HL-60/S4 (cell line): ENCODE measurements around the gene ATG4C.

Source experiments
- in situ Hi-C: fragments of 300-500 bp; cut with MboI; formaldehyde crosslinking; loops from 2 replicates; pipeline ENCODE4 v1.14.3; 2022; ENCODE audit warnings: low sequenced_read_pairs

ATG4C gene

DNA sequence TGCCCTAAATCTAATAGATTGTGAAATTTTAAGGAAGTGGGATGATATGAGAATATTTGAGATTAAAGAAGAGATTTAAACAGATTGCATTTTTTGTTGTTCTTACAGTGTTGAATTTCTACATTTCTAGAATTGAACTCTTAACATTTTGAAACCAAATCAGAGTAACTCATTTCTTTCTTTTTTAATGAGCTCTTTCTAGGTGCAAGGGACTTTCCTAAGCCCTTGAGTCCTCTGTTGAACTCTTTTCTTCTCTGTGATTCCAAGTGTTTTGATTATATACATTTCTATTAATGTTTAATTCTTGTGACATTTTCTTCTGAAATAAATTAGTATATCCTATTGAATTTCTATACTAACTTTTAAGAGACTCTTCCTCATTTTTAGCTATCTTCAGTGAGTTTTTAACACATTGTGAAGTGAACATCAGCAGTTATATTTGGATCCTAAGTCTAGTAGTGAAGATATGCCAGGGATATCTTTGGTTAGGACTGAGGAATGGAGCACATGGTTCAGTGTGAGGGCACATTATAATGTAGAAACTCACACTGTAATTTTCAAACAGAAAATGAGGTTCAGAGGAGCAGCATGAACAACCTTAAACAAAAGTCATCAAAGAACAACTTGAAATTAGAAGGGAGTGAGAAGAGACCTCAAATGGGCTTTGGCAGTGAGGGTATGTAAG lies 53.1 kb downstream of the ATG4C start:
- in situ Hi-C loops, result no loop called here

DNA sequence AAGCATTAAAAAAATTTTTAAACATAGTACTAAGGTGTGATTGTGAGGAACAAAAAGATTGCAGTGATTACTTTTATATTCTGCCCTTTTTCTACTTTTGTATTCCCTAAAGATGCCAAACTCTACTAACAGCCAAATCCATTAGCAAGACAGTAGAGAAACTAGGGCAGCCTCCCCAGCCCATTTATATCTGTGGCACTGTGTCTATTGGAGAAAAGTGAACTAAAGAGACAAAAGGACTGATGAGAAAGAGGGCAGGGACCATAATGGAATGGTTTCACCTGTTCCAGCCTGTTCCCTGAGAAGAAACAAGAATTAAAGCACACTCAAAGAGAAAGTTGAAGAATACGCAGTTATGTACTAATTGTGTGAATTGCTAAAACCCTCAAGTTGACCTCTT lies 56.6 kb downstream of the ATG4C start:
- in situ Hi-C loops, result no loop called here

DNA sequence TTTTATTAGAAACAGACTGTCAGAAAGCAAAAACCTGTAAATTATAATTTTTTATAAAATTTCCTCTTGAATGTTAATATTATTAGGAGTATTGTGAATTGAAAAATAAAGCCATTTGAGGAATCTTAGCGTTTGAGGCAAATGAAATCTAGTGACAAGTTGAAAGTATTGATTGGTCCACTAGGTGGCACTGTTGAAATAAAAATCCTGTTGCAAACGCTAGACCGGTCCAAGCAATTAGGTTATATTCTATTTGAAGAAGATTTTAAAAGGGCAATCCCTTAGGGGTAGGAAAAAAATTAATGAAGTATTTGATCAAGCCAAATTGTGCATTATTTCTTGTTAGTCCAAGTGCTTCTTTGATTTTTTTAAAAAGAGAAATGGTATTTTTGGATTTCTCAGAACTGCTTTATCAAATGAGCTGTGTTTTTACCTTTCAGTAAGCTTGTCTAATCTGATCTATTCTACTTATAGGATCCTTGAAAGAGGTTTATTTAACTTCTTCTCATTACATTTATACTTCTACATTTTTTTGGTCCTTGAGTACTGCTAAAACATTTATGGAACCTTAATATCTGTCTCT lies 57.7 kb downstream of the ATG4C start:
- in situ Hi-C loops, result no loop called here

DNA sequence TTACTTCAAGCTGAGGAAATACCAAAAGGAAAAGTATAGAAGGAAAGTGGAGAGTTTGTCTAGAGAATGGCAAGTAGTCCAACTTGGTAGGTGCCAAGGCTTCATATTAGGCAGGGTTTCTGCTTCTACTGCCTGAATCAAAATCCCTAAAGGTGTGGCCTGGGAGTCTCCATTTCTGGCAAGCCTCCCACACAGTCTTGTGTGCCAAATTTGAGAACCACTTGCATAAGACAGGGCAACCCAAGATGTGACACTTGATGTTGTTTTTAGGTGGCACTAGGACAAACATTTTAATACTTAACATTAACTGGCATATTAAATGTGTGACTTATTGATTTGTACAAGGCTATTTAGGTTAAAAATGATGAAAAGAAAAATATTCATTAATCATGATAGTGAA lies 60.1 kb downstream of the ATG4C start:
- in situ Hi-C loops, result no loop called here

DNA sequence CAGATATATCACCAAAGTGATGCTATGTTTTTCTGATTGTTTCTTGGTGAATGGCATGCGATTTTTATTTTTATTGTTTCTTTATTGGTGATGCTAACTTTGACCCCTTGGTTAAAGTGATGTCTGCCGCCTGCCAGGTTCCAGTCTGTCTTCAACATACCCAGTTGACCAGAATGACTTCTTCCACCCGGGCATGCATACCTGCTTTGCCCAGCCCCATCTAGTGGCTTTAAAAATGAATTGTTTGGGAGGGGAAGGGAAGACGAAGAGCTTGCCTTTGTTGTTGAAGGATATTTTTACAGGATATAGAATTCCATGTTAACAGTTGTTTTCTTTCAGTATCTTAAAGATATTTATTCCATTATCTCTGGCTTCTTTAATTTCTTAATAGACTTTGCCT lies 65.1 kb downstream of the ATG4C start:
- in situ Hi-C loops, result no loop called here

DNA sequence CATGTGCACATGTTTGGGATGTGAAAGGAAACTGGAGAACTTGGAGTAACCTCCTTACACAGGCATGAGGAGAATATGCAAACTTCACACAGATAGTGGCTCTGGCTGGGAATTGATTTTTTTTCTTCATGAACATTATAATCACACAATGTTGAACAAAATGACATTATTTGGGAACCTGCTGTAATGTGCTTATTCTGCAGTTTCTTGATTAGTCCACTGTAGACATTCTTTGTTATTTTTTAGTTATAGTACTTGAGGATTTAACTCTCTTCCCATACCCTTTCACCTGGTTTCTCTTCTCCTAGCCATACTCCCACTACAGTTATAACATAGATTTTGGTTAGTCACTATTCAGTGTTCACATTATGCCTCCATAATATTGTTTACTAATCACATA lies 68.3 kb downstream of the ATG4C start:
- in situ Hi-C loops, result no loop called here

DNA sequence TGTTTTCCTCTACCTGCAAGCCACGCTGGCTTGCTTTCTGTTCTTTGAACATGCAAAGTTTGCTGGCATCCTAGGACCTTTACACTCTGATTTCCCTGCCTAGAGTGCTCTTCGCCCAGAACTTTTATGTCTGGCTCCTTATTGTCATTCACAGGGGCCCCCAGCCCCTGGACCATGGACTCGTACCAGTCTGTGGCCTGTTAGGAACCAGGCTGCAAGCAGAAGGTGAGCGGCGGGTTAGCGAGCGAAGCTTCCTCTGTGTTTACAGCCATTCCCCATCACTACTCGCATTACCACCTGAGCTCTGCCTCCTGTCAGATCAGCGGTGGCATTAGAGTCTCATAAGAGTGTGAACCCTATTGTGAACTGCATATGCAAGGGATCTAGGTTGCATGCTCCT lies 73.0 kb downstream of the ATG4C start:
- in situ Hi-C loops, result no loop called here

DNA sequence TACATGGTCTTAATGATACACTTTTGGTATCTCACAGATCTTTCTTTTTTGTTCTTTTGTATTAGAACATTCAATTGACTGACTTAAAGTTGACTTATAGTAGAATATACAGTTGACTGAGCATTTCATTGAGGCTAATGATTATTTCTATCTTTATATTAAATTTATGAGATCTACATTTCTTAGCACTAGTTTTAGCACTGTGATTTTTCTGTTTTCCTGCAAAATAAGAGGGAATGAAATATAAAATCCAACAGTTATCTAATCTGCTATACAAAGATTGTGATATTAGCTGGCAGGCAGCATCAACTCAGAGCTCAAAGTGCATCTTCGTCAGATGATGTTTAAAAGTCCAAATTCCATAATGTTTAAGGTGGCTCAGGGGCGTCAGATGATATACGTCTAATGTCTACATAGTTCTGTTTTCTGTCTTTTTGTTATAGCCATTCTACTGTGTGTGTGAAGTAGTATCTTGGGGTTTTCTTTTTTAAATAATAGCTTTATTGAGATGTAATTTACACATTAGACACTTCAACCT lies 85.4 kb downstream of the ATG4C start:
- in situ Hi-C loops, result no loop called here

DNA sequence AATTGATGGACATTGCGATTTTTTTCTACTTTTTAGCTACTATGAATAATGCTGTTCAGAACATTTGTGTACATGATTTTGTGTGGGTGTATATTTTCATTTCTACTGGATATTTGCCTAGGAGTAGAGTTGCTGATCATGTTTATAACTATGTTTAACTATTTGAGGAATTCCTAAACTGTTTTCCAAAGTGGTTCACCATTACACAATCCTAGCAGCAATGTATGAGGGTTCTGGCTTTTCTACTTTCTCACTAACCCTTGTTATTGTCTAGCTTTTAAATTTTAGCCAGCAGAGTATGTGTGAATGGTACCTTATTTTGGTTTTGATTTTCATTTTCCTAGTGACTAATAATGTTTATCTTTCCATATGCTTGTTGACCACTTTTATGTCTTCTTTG lies 86.2 kb downstream of the ATG4C start:
- in situ Hi-C loops, result no loop called here

DNA sequence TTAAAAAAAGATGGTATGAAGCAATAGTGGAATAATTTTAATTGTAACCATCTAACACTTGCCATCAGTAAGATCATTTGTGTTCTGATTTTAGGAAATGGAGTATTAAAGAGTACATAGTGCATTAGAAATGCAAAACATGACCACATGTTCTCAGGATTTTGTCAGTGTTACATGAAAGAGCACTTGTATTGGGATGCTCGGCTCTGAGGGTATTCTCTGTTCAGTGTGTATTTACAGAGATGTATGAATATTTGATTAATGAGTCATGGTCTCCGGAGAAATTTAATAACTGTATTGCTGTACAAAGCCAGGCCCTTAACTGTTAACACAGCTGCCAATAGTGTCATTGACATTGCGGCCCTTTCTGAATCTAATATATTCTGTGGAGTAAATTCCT lies 91.7 kb downstream of the ATG4C start:
- in situ Hi-C loops, result no loop called here

DNA sequence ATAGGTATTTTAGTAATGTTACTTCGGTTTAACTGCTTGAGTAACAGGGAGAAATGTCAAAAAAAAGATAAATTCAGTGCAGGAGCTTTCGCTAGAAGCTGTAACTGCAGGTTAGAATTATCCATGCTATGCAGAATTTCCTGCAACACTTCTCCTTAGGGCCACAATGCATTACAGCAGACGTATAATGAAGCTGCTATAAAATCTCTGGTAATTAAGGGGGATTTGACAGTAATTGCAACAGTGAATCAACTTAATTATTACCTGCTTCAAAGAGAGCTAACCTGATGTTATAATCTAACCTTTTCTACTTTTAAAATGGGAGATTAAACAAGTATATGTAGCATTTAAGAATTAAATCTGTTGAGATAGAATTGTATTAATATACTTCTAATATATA lies 92.6 kb downstream of the ATG4C start:
- in situ Hi-C loops, result no loop called here

DNA sequence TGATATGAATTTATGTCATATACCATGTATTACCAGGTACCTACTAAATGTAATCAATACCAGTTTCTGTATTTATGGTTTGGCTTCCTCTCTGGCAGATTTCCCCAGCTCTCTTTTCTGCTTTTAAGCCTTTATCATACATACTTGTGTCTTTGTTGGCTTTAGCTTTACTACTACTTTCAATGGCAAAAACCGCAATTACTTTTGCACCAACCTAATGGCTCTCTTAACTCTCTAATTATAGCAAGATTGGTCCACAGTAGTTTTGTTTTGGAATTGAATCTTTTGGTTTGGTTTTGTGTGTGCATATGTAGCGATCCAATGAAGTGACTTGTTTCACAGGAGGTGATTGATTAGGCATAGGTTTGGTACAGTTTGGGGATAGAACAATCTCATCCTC lies 93.6 kb downstream of the ATG4C start:
- in situ Hi-C loops, result no loop called here

DNA sequence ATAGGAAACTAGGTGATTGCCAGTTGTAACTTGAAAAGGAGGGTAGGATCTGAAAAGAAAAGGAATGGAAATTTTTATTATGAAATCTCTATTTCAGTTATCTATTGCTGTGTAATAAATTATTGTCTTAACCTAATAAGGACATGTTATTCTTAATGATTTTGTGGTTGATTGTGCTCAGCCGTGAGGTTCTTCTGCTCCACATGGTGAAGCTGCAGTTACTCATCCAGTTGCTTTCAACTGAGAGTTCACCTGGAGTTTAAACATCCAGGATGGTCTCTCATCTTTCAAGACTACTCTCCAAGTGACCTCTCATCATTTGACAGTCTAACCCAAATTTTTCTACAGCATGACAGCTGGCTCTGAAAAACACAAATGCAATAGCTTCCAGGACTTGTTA lies 96.0 kb downstream of the ATG4C start:
- in situ Hi-C loops, result no loop called here

DNA sequence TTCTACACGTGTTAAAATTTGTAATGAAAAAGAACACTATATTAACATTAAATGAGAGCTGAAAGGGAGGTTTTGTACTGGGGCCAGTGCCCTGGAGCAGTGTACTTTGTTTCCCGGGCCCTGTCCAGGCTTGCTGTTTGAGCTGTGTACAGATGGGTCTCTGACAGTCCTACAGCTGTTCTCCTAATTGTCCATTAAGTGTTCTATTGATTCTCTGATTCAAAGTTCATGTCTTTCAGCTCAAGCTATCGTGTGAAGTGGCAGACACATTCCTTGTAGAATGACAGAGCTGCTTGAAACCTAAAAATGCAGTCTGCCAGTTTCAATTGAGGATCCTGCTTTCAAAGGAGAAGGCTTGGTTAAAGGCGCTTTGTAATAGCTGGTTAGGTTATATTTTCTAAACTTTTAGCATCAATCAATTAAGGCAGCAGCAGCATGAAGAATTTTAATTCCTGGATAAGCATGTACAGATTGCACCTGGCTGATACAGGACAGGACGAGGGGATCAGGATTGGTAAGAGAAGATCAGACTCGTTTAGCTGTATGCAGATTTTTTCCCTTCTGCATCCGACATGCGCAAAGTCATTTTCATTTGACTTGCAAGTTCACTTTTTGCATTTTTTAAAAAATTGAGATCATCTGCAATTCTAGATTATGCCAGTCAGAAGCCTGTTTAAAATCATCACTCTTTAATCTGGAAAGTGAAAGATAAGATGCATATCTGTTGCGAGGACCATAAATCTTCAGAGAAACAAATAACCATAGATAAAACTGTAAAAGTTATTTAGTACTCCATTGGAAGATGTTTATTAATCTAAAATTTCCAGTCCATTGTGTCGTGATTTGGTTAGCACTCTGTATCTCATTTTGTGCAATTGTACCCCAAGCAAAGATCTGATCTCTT lies 98.5 kb downstream of the ATG4C start:
- in situ Hi-C loops, result no loop called here

DNA sequence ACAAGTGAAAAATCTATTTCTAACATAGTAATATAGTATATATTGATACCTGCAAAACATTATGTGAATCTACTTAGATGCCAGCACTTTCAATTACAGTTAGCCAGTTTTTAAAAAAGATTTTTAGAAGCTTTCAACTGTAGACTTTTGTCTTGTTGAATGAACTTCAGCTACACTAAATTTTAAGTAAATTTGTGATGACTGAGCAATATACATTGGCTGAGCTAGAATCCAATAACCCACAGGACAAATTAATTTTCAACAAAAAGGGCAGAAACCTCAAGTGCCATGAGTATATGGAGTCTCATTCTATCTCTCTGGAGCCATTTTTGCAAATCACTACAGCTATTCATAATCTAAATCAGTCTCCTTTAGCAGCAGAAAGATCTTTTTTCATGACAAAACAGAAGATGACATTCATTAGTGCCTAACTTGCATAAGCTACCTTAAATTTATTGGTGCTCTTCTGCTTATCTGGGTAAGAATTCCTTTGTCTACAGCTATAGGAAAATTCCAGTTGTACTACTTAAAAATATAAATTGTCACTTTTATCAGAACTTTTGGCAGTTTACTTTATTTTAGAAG lies 100.3 kb downstream of the ATG4C start:
- in situ Hi-C loops, result no loop called here

DNA sequence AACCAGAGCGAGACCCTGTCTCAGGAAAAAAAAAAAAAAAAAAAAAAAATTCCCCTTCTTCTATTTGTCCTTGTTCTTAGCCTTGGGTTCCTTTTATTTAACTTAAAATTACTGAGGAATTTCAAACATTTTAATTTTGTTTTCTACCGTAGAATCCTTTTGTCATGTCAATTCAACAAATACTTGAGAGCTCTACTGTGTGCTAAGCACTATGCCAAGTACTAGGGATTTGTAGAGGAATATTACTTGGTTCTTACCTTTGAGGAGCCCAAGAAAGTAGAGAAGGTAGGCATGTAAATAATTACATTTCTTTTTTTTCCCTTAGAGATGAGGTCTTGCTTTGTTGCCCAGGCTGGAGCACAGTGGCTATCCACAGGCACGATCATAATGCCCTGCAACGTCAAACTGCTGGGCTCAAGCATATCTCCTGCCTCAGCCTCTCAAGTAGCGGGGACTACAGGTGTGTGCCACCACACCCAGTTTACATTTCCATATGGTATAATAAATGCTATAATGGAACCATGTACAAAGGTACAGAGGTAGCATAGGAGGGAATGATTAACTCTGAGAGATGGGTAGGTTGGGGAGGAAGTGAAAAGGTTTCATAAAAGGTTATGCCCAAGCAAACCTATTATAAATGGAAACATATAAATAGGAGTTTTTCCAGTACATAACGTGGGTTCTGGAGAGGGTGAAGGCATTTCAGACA lies 104.0 kb downstream of the ATG4C start:
- in situ Hi-C loops, result no loop called here

DNA sequence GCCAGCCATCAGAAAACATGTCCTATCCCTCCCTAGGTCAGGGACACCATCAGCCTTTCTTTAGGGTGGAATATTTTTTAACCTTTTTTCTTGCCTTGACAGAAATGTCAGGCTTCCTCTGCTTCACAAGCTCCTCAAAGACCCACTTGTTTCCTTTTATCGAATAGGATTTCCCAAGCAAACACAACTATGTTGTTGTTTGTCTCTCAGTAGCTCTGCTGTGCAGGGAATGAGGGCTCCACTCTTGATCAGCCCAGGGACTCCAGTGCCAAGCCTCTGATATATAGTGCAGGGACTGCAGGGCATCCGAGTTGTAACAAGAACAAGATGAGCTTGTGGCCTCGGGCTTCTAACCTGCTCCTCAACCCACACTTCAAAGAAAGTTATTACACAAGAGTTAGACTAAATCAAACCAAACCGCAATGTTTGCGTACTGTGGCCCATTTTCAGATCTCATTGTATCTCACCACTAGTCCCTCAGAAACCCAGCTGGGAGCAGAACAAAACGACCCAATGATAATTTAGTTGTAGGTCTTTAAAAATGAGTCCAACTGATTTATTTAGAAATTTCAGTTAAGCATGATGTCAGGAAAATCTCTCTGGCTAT lies 108.1 kb downstream of the ATG4C start:
- in situ Hi-C loops, result no loop called here

DNA sequence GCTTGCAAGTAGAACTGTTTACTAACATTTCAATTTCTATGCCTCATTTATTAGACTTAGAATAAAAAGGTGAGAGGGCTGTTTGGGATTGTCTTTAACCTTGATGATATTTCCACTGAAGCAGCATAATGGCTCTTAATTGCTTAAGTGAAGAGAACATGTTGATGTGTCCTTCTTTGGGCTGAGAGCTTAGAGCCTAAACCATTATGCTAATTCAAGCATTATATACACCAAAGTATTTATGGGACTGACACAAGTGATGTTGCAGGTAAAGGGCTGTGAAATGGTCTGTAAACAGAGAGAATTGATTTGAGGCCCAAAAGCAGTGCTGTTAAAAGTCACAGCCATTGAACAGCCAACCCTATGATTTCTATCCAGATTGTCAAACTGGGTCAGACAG lies 113.9 kb downstream of the ATG4C start:
- in situ Hi-C loops, result no loop called here

DNA sequence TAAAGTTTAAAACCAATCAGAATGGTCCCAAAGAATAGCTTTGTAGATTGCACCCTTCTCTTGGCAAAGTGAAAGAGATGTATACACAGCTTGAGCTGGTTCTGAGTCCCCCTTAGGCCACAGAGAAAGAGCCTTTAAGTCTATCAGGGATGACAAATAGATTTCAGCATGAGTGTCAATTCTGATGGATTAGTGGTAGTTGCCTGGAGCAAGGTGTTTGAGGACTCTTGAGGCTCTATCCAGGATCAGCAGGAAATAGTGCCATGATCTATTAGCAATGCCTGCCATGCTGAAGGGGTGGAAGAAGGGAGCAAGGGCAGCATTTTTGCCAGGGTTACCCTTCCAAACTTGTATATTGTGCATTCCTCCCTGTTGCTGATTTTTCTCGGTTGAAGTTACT lies 116.6 kb downstream of the ATG4C start:
- in situ Hi-C loops, result no loop called here

DNA sequence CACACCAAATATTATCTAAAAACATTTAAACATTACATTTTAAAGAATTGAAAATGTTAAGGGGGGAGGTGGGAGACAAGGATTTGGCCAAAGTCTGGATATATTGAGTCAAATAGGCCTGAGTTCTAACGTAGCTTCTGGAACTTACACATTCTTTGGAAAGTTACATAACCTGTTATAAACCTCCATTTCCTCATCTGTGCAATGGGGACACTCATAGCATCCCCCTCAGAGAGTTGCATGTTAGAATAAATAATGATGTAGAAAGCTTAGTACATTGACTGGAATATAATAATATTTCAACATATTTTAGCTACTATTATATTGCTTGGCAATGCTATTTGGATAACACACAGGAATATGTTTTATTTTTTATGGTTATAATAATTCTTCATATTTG lies 117.7 kb downstream of the ATG4C start:
- in situ Hi-C loops, result no loop called here
